GM12891 (cell line): ENCODE measurements around the gene RRM1. TPM values are rescaled to one million over a fixed set of nuclear protein-coding genes. Genes with fewer than 3 reads are reported as not detected.
A peak's percentile ranks its signal among the peaks of the same experiment; 100 is the strongest.
"Not testable (repeated sequence)": the region's sequence is repeated elsewhere in the genome, so short reads cannot be mapped to it uniquely, and the experiment has no call there.

ENCODE experiments used
- DNase-seq: peaks from one replicate; pipeline ENCODE4 v3.0.0; 2011; ENCODE audit warnings: low spot score; ENCODE audit not compliant: insufficient read length
- FAIRE-seq: peaks from 2 replicates; lab custom pipeline; 2011; peaks lifted over from hg19 to GRCh38; lab: Jason Lieb, UNC
- PAX5 ChIP-seq: IDR thresholded peaks from 2 replicates; pipeline ENCODE4 v1.6.1; 2011; ENCODE audit warnings: low read length, moderate library complexity, mild to moderate bottlenecking; ENCODE audit not compliant: insufficient read depth, severe bottlenecking
- POLR2A ChIP-seq: IDR thresholded peaks from 2 replicates; pipeline ENCODE4 v1.6.1; 2011; ENCODE audit warnings: low read depth, low read length, control low read depth
- POLR2AphosphoS5 ChIP-seq: IDR thresholded peaks from 2 replicates; pipeline ENCODE4 v1.6.1; 2011; ENCODE audit warnings: low read depth, low read length, control low read depth
- POU2F2 ChIP-seq: IDR thresholded peaks from 2 replicates; pipeline ENCODE4 v1.6.1; 2011; ENCODE audit warnings: low read depth, mild to moderate bottlenecking, control low read depth, low read length, moderate library complexity
- SPI1 ChIP-seq: IDR thresholded peaks from 2 replicates; pipeline ENCODE4 v1.6.1; 2011; ENCODE audit warnings: low read depth, low read length, control low read depth
- TAF1 ChIP-seq: IDR thresholded peaks from 2 replicates; pipeline ENCODE4 v1.6.1; 2011; ENCODE audit warnings: low read depth, low read length, control low read depth
- polyA plus RNA-seq: library from polyadenylated mRNA; unstranded; fragments of >200 nt; gene quantifications from one replicate; pipeline ENCODE4 v1.2.1, GENCODE V29; 2012; ENCODE audit warnings: low read depth, missing spikeins, inconsistent platforms; ENCODE audit not compliant: missing spikeins

The RRM1 gene
- 90.9 TPM for polyA plus RNA-seq

DNA sequence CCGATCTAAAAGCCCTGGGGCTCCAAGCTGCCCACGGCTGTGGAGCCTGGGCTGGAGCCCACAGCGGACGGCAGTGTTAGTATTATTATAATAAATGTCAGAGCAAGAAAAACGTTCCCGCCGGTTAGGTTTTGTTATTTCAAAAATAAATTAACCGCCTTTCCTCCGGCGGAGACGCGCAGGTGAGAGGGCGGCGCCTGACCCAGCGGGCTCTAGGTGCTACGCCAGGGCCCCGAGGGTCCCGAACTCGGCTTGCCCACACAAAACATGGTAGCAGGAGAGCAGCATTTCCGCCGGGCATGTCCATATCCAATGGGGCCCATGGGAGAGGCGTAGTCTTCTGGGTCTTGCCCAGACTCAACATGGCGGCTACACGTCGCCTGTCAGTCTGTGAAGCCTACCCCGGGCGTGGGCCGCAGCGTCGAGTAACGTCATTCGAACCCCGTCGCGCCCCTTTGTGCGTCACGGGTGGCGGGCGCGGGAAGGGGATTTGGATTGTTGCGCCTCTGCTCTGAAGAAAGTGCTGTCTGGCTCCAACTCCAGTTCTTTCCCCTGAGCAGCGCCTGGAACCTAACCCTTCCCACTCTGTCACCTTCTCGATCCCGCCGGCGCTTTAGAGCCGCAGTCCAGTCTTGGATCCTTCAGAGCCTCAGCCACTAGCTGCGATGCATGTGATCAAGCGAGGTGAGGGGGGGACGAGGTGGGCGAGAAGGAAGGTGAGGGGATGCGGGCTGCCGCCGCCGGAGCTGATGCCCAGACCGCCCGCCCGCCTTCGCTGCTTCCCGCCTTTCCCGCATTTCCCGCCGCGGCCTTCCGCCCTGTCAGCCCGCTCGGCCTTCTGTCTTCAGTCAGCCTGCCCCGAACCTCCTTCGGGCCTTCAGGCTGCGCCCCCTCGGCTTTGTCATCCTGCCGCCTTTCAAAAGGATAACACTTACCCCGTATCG, at the start of gene RRM1:
Gene RRM1, plus strand, starts transcription at position 452 of the 944 bp plus-strand sequence. Its CDS starts 214 bp downstream, at position 666.
- FAIRE-seq (peak; percentile 98), DNase-seq (peak; percentile 81)
- TF ChIP-seq POLR2A (peak; percentile 66; the same call in 1 of the 2 replicates), PAX5 (no peak), POLR2AphosphoS5 (peak; percentile 90), TAF1 (peak; percentile 45; the same call in 1 of the 2 replicates), POU2F2 (no peak; the same call in none of the 2 replicates), SPI1 (no peak)

DNA sequence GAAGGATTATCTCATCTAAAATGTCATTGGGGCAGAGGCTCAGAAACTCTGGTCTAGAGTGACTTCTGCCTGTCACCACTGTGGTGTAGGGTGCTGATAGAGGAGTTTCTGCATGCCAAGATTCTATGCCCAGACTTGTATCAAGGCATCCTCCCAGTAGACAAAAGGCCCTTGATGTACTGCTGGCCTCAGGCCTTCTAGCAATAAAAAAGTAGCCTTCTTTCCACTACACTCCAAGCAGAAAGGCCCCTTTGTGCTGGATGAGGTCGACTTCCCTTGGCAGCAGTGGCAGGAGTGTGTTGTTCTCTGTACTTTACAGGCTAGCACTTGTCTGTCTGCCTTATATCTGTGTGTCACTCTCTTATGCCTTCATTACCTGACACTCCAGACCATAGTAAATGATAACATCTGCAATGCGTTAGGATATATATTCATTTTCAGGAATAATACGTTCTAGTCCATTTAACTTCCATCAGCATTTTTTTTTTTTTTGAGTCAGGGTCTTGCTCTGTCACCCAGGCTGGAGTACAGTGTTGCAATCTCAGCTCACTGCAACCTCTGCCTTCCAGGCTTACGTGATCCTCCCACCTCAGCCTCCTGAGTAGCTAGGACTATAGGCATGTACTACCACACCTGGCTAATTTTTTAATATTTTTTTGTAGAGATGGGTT, 49.5 kb upstream of the RRM1 start:
- no peak for DNase-seq
- FAIRE-seq = no peak
- no peak for TF ChIP-seq SPI1
- no peak for TF ChIP-seq POLR2A
- no peak for TF ChIP-seq POLR2AphosphoS5
- no peak for TF ChIP-seq PAX5
- TF ChIP-seq TAF1 = no peak
- TF ChIP-seq POU2F2 = no peak

- DNase-seq (no peak), FAIRE-seq (no peak)
- TF ChIP-seq POLR2AphosphoS5 = no peak
- TF ChIP-seq POU2F2 = no peak
- TF ChIP-seq PAX5 = no peak
- no peak for TF ChIP-seq TAF1
- TF ChIP-seq POLR2A = no peak
- no peak for TF ChIP-seq SPI1
These were observed 46.3 kb upstream of the RRM1 start for GRCh38 chr11:4048340-4048739.

DNA sequence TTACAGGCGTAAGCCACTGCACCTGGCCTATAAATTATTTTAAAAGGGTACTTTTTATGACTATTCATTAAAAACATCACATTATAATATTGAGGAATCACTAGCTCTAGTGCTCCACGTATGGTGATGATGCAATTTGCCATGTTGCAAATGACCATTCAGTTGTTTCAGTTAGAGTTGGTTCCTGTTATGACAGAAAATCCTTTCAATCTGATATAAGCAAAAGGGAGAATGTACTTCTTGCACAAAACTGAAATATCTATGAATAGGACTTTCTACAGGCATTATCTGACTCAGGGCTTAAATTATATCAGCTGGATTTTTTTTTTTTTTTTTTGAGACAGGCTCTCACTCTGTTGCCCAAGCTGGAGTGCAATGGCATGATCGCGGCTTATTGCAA, 45.6 kb upstream of the RRM1 start:
- no peak for DNase-seq
- no peak for TF ChIP-seq TAF1
- no peak for TF ChIP-seq POLR2A
- no peak for TF ChIP-seq POU2F2
- TF ChIP-seq SPI1 = no peak
- no peak for TF ChIP-seq PAX5
- no peak for TF ChIP-seq POLR2AphosphoS5
- no peak for FAIRE-seq

DNA sequence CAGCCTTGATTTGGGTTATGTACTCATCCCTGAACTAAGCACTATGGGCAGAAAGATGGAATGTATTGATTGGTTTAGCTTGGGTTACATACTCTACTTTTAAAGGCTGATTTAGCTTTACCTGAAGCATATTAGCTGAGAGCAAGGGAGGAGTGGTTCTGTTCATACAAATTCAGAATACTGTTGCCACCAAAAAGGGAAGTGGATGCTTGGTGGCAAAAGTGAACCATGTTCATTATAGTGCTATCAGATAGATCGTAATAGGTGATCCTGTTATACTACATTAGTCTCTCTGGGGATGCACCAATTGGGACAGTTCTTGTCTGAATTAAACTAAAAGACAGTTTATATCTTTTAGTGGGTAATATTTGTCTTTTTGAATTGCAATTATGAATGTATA, 44.5 kb upstream of the RRM1 start:
- no peak for FAIRE-seq
- peak; percentile 83 for TF ChIP-seq SPI1
- no peak for TF ChIP-seq POLR2AphosphoS5
- no peak for DNase-seq

DNA sequence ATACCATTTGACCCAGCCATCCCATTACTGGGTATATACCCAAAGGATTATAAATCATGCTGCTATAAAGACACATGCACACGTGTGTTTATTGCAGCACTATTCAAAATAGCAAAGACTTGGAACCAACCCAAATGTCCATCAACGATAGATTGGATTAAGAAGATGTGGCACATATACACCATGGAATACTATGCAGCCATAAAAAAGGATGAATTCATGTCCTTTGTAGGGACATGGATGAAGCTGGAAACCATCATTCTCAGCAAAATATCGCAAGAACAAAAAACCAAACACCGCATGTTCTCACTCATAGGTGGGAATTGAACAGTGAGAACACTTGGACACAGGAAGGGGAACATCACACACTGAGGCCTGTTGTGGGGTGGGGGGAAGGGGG, 41.4 kb upstream of the RRM1 start:
- not testable (repeated sequence) for FAIRE-seq, DNase-seq

GRCh38 chr11:4054643-4055042, 40.0 kb upstream of the RRM1 start:
- DNase-seq (no peak), FAIRE-seq (no peak)
- no peak for TF ChIP-seq POLR2AphosphoS5
- TF ChIP-seq POU2F2 = no peak
- no peak for TF ChIP-seq SPI1
- no peak for TF ChIP-seq PAX5
- no peak for TF ChIP-seq TAF1
- TF ChIP-seq POLR2A = no peak

- FAIRE-seq (no peak), DNase-seq (no peak)
- TF ChIP-seq PAX5 (no peak), POU2F2 (no peak), POLR2AphosphoS5 (no peak), TAF1 (no peak), POLR2A (no peak), SPI1 (no peak)
These were observed 35.2 kb upstream of the RRM1 start for GRCh38 chr11:4059424-4059823.

DNA sequence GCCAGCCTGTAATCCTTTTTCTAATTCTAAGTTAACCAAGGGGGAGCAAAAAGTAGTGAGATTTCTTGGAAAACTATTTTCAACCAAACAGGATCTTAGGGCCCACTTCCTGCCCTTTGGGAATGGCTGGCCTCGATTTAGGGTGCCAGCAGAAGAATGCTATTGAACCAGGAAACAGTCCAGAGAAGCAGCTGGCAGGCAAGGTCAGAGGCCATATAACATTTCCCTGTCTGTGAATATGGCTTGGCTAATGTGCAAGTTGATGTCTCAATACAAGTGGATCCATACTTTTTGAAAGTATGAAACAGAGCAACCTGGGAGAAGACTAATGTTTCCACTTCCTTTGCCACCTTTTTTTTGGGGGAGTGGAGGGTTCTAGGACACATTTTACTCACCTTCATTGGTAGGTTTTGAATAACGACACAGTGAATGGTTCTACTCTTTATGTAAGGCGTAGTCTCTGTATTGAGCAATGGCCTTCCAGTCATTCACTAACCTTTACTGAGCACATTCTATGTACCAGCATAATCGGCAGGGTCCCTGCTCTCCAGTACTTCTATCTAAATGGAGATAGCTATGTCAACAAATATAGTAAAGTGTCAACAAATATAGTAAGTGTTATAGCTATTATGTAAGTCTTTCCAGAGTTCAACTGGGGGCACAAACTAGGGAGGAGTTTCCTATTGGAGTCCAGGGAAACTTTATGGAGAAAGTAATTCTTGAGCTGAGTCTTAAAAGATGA, 34.2 kb upstream of the RRM1 start:
- no peak for TF ChIP-seq POU2F2
- TF ChIP-seq POLR2A = no peak
- TF ChIP-seq SPI1 = no peak
- no peak for TF ChIP-seq POLR2AphosphoS5
- TF ChIP-seq TAF1 = no peak
- TF ChIP-seq PAX5 = no peak
- FAIRE-seq = no peak
- no peak for DNase-seq
